ENCODE data around the gene GON7.

- no peak for TF ChIP-seq POLR2A (IDR thresholded peaks at IDR 0.05)
- no peak for TF ChIP-seq CTCF (IDR thresholded peaks at IDR 0.05)
Measured at GRCh38 chr14:93173943-93174395, 32.9 kb downstream of the GON7 start.
